AG04450 (cell line): ENCODE data around the gene SFXN5. TPM values are rescaled to one million over a fixed set of nuclear protein-coding genes. Genes with fewer than 3 reads are reported as not detected.

Source experiments
- CTCF ChIA-PET: fragments of 300-600, 350-600 bp; formaldehyde crosslinking; extraction: SDS; loops from one replicate; lab custom pipeline; 2022; ENCODE audit warnings: antibody characterized with exemption, inconsistent platforms; lab: Charles Lee
- POLR2A ChIA-PET: fragments of 350-600 bp; formaldehyde crosslinking; extraction: SDS; loops from one replicate; lab custom pipeline; 2021; ENCODE audit warnings: antibody characterized with exemption, inconsistent platforms; lab: Yijun Ruan, JAX
- DNase-seq: peaks from one replicate; pipeline ENCODE4 v3.0.0-alpha.2; 2011; ENCODE audit warnings: low read depth, low spot score
- H3K27ac ChIP-seq: one replicate; pipeline ENCODE4 v1.5.1; 2012; ENCODE audit warnings: low read depth, low read length, control low read depth
- H3K27me3 ChIP-seq: one replicate; pipeline ENCODE4 v1.6.0; 2012; ENCODE audit warnings: low read length; ENCODE audit not compliant: control insufficient read depth, insufficient read depth
- H3K4me3 ChIP-seq: 2 replicates; pipeline ENCODE4 v1.5.1; 2011; ENCODE audit warnings: mild to moderate bottlenecking, low read depth, low read length, control low read depth
- H3K9me3 ChIP-seq: 2 replicates; pipeline ENCODE4 v1.5.1; 2012; ENCODE audit warnings: low read length; ENCODE audit not compliant: control insufficient read depth, insufficient read depth
- polyA plus RNA-seq: library from polyadenylated mRNA; depleted of rRNA; stranded (reverse); fragments of >200 nt; gene quantifications from 2 replicates; pipeline ENCODE4 v1.2.3, GENCODE V29; 2011
- TF ChIP-seq, protein P1 (sequence below): IDR thresholded peaks from 2 replicates; pipeline ENCODE4 v1.5.1; 2011; ENCODE audit warnings: low read depth, low read length, control low read depth, inconsistent platforms

Gene SFXN5
- polyA plus RNA-seq, 1 experiment = 11.8 TPM

DNA sequence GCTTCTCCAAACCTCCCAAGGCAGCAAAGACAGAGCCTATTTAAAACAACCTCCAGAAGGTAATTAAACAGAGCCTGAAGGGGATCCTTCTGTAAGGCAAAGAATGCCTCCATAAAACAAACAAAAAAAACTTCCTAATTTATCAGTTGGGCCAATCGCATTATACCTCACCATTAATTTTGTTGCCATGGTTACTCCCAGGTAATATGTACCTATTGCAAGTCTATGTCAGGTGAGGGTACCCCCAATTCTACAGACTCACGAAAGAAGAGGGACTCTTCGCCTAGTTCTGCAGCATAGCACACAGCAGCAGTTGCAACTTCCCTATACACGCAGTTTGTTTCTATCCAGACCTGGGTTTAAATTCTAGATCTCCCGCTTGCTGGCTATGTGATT lies 38.8 kb downstream of the SFXN5 start:
- Histone ChIP-seq H3K27me3 (no peaks in the 10 kb centered on the region), H3K27ac (no peak overlapping the region), H3K9me3 (no peaks in the 10 kb centered on the region; the same call in 1 of the 2 replicates), H3K4me3 (no peak overlapping the region)
- POLR2A ChIA-PET = interaction anchor here (0.6 kb wide), 1 partner anchor 163 kb away, joined by 5 read pairs; no protein-coding TSS in a partner anchor
- CTCF ChIA-PET = interaction anchor here (1.0 kb wide), 1 partner anchor 39 kb away, joined by 4 read pairs; no protein-coding TSS in a partner anchor
- TF ChIP-seq, protein P1, sequence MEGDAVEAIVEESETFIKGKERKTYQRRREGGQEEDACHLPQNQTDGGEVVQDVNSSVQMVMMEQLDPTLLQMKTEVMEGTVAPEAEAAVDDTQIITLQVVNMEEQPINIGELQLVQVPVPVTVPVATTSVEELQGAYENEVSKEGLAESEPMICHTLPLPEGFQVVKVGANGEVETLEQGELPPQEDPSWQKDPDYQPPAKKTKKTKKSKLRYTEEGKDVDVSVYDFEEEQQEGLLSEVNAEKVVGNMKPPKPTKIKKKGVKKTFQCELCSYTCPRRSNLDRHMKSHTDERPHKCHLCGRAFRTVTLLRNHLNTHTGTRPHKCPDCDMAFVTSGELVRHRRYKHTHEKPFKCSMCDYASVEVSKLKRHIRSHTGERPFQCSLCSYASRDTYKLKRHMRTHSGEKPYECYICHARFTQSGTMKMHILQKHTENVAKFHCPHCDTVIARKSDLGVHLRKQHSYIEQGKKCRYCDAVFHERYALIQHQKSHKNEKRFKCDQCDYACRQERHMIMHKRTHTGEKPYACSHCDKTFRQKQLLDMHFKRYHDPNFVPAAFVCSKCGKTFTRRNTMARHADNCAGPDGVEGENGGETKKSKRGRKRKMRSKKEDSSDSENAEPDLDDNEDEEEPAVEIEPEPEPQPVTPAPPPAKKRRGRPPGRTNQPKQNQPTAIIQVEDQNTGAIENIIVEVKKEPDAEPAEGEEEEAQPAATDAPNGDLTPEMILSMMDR = no peak
- no peak for DNase-seq

DNA sequence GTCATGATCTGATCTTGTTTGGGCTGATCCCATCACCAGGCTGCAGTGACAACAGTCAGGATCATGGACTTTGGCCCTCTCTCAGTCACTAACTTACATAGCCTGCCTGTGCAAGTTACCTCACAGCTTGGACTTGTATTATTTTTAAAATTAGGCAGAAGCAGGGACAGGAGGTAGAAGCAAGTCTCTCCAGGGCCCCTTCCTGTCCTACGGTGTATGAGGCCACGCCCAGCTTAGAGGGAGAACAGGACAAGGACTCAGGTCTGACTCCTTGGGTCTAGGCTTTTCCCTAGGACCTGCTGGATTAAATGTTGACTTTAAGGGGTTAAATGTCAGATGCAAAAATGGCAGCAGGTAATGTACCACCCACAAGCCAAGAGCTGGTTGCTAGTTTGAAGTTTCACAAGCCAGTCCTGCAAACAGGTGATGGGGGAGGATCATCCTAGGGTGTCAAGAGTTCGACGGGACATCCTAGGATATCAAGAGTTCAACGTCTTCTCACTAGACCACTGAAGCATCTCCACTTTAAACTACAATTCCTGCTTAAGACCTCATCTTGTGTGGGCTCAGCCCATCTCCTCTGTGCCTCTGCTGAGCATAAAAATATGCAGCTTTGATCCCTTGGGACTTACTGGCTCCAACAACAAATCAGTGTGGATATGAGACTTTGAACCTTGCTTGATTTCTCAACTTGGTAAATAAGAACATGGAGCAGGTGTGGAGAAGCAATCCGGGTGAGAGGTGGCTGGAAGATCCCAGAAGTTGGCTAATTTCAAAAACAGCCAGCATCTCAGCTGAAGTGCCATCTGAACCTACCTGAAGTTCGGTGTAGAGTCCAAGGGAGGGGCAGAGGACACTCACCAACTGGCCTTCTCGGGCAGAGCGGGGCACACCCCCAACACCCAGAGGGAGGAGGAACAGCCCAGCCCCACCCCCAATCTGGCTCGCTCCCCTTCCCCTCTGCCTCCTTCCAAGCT lies 39.5 kb downstream of the SFXN5 start:
- TF ChIP-seq, protein P1 = no peak
- DNase-seq = no peak
- H3K27ac ChIP-seq = no peak overlapping the region
- POLR2A ChIA-PET = interaction anchor here (0.6 kb wide), 1 partner anchor 163 kb away, joined by 5 read pairs; no protein-coding TSS in a partner anchor
- CTCF ChIA-PET = interaction anchor here (0.6 kb wide), 1 partner anchor 57 kb away, joined by 3 read pairs; no protein-coding TSS in a partner anchor
- no peak overlapping the region for H3K4me3 ChIP-seq
- H3K27me3 ChIP-seq = no peaks in the 10 kb centered on the region
- no peaks in the 10 kb centered on the region; the same call in 1 of the 2 replicates for H3K9me3 ChIP-seq

DNA sequence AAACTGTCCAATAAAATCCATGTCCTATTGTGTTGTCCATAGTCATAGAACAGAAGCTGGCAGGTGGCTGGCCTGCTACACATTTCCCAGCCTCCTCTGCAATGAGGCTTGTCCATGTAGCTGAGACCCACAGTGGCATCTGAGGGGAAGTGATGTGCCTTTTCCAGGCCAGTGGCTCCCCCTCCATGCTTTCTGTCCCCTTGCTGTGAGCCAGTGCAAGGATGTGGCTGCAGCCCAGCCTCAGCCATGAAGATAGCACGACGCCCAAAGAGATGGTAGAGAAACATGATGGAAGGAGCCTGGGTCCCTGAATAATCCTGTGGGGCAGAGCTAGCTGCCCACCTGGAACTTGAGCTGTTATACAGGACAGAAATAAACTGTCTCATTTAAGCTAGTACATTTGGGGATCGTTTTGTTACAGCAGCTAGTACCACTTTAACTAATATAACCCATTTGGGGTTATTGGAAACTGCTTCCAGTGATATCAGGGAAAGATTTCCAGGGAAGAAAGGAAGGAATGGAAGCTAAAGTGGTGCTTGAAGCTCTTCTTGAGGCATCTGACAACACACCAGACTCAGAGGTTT lies 40.3 kb downstream of the SFXN5 start:
- POLR2A ChIA-PET = no interaction called here
- Histone ChIP-seq H3K9me3 (no peaks in the 10 kb centered on the region), H3K27me3 (no peaks in the 10 kb centered on the region), H3K4me3 (no peak overlapping the region), H3K27ac (no peak overlapping the region)
- CTCF ChIA-PET = interaction anchor here (0.6 kb wide), 1 partner anchor 56 kb away, joined by 3 read pairs; no protein-coding TSS in a partner anchor
- TF ChIP-seq, protein P1 = no peak
- no peak for DNase-seq

DNA sequence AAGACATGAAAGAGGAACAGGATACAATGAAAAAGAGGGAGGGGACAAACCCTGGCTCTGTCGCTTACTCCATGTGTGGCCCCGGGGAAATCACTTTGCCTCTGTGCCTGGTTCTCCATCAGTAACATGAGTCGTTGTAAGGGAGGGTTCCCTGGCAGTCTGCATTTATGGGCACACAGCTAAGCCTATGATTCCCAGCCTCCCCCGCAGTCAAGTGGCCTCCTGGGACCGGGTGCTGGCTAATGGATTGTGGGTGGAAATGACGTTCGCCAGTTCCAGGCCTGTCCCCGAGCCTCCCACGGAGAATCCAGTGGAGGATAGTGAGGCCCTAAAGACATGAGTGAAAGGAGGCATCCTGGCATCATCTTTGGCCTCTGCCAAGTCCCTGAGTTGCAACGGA lies 42.7 kb downstream of the SFXN5 start:
- POLR2A ChIA-PET = no interaction called here
- CTCF ChIA-PET = no interaction called here
- Histone ChIP-seq H3K27me3 (no peaks in the 10 kb centered on the region), H3K27ac (no peak overlapping the region), H3K9me3 (no peaks in the 10 kb centered on the region), H3K4me3 (no peak overlapping the region)
- no peak for DNase-seq
- TF ChIP-seq, protein P1 = no peak
